HCEC 1CT (cell line): ENCODE measurements around the gene TSC1.
A peak's percentile ranks its signal among the peaks of the same experiment; 100 is the strongest.
"Not testable (repeated sequence)": the region's sequence is repeated elsewhere in the genome, so short reads cannot be mapped to it uniquely, and the experiment has no call there.

Experiments
- DNase-seq: peaks from one replicate; pipeline ENCODE4 v3.0.0-alpha.2; 2017

TSC1 gene

GRCh38 chr9:132944294-132945185 lies at the start of gene TSC1:
Gene TSC1, minus strand, starts transcription at chr9:132944616. Its CDS starts 15,744 bp downstream, at chr9:132928872.
- peak; percentile 92 for DNase-seq

- no peak for DNase-seq
Observed at GRCh38 chr9:132993511-132993939, 49.1 kb upstream of the TSC1 start.

- no peak for DNase-seq
Observed at GRCh38 chr9:132991351-132992300, 47.2 kb upstream of the TSC1 start.

GRCh38 chr9:132990781-132991180 lies 46.4 kb upstream of the TSC1 start:
- DNase-seq: no peak

- not testable (repeated sequence) for DNase-seq
Observed at GRCh38 chr9:132989998-132990557, 45.7 kb upstream of the TSC1 start.

GRCh38 chr9:132989414-132989996 lies 45.1 kb upstream of the TSC1 start:
- no peak for DNase-seq

GRCh38 chr9:132989014-132989310 lies 44.5 kb upstream of the TSC1 start:
- no peak for DNase-seq

GRCh38 chr9:132988244-132989013 lies 44.0 kb upstream of the TSC1 start:
- DNase-seq: no peak

GRCh38 chr9:132986640-132987620 lies 42.5 kb upstream of the TSC1 start:
- no peak for DNase-seq

- DNase-seq: no peak
Observed at GRCh38 chr9:132986114-132986513, 41.7 kb upstream of the TSC1 start.

GRCh38 chr9:132985489-132985888 lies 41.1 kb upstream of the TSC1 start:
- DNase-seq: no peak

GRCh38 chr9:132985071-132985350 lies 40.6 kb upstream of the TSC1 start:
- no peak for DNase-seq

- DNase-seq: no peak
Observed at GRCh38 chr9:132984202-132985070, 40.0 kb upstream of the TSC1 start.

- no peak for DNase-seq
Observed at GRCh38 chr9:132983491-132984201, 39.2 kb upstream of the TSC1 start.

- no peak for DNase-seq
Observed at GRCh38 chr9:132982458-132982857, 38.0 kb upstream of the TSC1 start.

- DNase-seq: no peak
Observed at GRCh38 chr9:132980157-132980556, 35.7 kb upstream of the TSC1 start.

GRCh38 chr9:132978451-132979131 lies 34.2 kb upstream of the TSC1 start, which contains the start of gene GFI1B:
Gene GFI1B, plus strand, starts transcription at chr9:132978694. Its CDS starts 7,985 bp downstream, at chr9:132986679.
- no peak for DNase-seq

GRCh38 chr9:132978112-132978450 lies 33.7 kb upstream of the TSC1 start:
- no peak for DNase-seq

- DNase-seq: no peak
Observed at GRCh38 chr9:132976571-132976970, 32.2 kb upstream of the TSC1 start.
